GM19099 (cell line): ENCODE data around the gene KBTBD6.

Experiments used
- POLR2A ChIP-seq: IDR thresholded peaks from 3 replicates; pipeline ENCODE4 v1.6.1; 2011; ENCODE audit warnings: low read depth; ENCODE audit not compliant: insufficient read length; ENCODE audit errors: extremely low read depth

Gene KBTBD6, protein sequence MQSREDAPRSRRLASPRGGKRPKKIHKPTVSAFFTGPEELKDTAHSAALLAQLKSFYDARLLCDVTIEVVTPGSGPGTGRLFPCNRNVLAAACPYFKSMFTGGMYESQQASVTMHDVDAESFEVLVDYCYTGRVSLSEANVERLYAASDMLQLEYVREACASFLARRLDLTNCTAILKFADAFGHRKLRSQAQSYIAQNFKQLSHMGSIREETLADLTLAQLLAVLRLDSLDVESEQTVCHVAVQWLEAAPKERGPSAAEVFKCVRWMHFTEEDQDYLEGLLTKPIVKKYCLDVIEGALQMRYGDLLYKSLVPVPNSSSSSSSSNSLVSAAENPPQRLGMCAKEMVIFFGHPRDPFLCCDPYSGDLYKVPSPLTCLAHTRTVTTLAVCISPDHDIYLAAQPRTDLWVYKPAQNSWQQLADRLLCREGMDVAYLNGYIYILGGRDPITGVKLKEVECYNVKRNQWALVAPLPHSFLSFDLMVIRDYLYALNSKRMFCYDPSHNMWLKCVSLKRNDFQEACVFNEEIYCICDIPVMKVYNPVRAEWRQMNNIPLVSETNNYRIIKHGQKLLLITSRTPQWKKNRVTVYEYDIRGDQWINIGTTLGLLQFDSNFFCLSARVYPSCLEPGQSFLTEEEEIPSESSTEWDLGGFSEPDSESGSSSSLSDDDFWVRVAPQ

DNA sequence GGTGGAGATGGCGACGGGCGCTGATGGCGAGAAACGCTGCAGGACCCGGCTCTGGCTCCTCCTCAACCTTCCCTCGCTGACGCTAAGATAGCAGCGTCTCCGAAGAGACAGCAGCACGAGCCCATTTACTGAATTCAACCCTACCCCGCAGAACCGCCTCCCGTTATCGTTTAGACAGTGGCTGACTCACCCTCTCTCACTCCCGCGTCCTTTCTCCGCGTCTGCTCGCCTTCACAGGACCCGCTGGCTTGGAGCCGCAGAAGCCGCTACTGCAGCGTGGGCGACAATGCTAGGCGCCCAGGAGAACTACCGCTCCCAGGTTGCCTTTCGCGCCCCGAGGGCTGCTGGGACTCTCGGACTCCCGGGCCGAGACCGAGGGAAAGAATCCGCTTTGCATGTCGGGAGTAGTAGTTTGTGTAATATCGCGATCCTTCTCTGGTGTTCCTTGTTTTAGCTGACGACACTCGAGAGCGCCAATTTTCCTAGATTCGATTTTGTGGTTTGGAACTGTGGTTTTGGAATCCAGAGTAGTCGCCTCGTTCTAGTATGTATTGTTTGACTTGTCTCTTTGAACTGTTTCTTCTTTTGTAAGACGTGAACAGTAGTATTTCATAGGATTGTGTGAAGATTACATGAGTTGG, at the start of gene KBTBD6:
TSS of gene KBTBD6 (minus strand) at position 291 of the 641 bp plus-strand sequence. CDS start 291 bp downstream, outside the sequence.
- TF ChIP-seq POLR2A = peak; percentile 77

DNA sequence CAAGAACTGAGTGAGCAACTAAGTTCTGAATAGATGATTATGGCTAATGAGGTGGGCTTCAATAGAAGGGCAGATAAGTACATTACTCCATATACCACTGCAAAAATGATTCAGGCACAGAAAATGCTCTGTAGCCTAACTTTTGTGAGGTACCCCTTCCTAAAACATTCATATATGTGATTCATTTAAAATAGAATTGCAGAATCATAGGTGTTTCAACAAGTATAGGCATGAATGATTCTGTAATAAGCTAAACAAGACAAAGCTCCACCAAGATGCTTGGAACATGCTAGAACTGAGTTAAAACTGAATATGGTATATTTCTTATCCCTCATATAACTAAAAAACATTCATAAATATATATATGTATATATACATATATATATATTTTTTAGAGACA, 49.6 kb upstream of the KBTBD6 start:
- no peak for TF ChIP-seq POLR2A

DNA sequence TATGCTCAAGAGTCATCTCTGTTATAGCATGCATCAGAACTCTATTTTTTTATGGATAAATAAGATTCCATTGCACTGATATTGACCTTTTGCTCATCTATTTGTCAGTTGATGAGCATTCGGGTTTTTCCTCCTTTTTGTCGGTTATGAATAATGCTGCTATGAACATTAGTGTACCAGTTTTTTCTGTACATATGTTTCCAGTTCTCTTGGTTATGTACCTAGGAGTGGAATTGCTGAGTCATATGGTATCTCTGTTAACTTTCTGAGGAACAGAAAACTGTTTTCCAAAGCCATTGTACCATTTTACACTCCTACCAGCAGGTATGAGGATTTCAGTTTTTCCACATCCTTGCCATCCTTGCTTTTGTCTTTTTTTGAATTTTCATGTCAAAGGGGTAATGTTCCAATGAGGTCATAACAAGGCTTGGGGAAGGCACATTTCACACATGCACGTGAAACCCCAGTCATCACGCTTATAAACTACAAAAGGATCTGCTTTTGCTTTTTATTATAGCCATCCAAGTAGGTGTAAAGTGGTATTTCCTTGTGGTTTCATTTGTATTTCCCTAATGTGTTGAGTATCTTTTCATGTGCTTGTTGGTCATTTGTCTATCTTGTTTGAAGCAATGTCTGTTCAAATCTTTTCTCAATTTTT, 47.1 kb upstream of the KBTBD6 start:
- no peak for TF ChIP-seq POLR2A

DNA sequence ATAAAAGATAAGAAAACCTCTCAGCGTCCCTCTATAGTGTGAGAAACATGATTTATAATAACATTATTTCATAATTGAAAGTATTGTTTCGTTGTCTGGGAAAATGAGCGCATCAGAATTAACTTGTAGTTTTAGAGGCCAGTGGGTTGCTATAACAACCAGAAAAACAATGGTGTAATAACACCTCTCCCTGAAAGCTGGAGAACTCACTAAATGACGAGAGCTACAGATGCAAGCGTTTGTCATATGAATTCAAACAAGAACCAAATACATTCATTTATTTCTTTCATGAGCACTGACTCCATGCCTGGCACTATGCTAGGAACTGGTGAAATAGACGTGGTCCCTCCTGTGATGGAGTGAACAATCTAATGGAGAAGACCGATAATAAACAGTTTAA, 45.4 kb upstream of the KBTBD6 start:
- no peak for TF ChIP-seq POLR2A

DNA sequence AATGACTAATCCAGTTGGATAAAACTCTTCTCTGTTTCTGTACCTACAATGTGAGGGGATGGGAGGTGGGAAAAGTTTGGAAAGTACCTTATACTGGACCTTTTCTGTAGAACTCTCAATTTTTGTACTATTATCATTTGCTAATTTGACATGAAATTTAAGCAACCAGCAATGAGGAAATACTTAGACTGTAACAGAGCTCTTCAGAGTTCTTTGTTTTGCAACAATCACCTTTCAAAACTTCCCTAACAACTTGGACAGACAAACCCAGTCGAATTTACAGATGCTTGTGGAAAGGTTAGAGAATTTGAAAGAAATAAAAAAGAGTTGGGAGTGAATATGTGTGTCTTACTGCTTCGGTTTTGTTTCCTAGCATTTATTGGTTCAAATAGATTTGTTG, 45.0 kb upstream of the KBTBD6 start:
- no peak for TF ChIP-seq POLR2A

DNA sequence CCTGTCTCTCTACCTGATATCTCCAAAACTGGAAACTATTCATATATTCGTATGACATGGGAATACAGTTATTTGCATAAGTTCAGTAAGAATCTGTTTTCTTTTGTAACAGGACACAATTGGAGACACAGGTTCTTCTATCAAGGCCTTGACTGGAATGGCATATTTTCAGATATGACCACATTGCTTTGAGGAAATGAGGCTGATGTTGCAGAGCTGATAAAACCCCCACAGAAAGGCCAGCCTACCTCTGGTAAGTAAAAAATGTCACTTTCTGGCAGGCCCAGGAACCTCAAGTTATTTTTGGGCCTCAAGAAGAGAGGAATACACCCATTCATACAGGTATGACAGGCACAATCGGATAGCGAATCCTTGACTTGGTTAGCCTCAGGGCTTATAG, 29.5 kb upstream of the KBTBD6 start:
- TF ChIP-seq POLR2A = no peak

DNA sequence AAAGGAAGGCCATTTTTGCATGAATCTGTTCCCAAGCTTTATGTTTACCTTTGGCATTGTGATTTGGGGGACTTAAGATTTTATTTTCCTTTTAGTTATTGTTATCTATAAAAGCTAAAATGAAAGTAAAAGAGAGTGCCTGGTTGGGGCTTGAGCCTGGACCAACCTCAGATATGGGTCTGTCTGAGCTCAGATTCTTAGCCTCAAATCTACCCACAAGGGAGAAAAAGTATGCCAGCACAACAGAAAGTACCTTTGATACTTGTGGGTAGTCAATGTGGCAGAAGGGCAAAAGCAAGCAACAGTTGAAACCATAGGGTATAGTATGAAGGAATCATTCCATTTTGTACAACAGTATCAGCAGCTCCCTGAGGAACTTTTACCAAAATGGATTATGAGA, 26.6 kb upstream of the KBTBD6 start:
- TF ChIP-seq POLR2A = no peak

DNA sequence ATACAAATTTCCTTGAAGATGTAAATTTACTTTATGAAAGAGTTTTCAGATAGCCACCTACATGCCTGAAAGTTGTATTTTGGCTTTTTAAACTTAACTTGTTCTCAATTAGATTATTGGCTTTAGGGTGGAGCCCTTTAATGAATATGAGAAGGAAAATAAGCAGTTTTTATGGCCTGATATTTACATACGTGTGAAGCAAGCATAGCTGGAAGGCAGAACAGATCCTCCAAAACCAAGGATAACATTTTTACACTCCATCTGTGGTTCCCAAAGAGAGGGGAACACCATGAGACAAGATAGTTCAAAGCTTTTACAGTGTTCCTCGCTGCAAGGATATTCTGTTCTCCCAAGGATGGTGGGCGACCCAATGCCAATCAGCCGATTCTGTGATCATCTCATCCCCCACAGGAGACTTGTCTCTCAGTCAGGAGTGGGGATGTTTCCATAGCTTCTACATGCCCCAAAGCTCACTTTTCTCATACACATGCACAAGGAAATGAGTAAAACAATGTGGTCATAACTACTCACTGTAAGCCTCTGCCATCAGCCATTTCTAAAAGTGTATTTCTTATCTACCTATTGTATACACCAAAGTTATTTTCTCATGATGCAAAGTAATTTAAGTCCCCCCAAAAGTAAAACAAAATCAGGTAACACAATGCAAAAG, 24.6 kb upstream of the KBTBD6 start:
- no peak for TF ChIP-seq POLR2A

DNA sequence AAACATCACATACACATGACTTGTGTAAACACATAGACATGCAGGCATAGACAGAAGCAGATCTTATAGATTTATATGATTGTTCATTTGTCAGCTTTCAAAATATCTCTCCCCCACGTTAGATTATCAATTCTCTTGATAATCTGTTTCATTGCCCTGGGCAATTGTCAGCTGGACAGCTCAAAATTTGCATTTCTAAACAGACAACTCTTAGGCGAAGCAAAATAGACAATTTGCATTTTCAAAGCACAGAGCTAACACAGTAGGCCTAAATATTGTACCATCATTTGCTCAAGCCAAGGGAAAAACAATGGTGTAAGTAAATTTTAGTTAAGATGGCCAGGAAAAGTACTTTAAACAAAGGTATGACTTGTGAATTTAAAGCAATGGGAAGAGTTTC, 24.0 kb upstream of the KBTBD6 start:
- no peak for TF ChIP-seq POLR2A

DNA sequence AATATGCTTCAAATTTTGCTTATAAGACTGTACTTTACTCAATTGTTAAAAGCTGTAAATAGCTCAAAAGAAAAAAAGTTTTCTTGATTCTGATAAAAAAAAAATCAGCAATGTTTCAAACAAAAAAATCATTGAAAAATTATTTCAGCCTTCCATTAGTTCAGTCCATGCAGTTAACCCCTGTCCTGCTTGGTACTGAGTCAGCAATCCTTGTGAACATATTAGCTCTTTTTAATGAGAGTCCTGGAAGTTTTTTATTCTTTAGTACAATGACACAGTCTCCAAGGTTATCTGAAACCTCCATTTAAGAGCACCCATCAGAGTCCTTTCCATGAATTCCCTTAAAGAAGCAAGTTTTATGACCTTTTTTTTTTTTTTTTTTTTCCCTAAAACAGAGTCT, 21.4 kb upstream of the KBTBD6 start:
- TF ChIP-seq POLR2A = no peak

DNA sequence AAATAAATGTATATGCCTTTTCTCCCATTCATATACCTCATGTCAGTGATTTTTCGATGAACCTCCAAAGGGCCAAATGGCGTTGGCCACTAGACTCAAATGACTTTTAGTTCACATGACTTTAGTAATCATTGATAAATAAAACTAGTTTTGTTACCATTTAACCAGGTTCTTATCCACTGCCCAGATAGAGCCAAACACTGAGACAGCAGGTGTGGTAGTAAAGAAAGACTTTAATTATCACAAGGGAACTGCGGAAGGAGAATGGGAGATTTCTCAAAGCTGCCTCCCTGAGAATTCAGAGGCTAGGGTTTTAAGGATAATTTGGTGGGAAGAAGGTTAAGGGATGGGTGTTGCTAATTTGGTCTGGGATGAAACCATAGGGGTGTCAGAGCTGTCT, 19.4 kb upstream of the KBTBD6 start:
- no peak for TF ChIP-seq POLR2A

DNA sequence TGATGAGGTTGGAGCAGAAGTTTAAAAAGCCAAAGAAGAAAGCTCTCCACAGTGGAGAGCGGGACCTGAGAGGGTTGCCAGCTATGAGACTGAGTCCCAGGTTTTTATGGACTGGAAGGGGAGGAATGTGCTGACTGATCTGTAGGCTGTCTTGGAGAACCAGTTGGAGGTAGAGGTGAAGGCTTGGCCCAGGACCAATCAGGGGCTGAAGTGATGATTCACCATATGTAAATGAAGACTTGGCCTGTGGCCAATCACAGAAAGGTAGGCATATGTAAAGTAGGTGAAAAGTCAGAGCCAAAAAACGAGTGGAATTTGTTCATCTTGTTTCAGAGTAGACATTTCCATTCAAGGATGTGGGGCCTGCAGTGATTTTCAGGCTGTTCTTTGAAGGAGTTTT, 17.5 kb upstream of the KBTBD6 start:
- no peak for TF ChIP-seq POLR2A

DNA sequence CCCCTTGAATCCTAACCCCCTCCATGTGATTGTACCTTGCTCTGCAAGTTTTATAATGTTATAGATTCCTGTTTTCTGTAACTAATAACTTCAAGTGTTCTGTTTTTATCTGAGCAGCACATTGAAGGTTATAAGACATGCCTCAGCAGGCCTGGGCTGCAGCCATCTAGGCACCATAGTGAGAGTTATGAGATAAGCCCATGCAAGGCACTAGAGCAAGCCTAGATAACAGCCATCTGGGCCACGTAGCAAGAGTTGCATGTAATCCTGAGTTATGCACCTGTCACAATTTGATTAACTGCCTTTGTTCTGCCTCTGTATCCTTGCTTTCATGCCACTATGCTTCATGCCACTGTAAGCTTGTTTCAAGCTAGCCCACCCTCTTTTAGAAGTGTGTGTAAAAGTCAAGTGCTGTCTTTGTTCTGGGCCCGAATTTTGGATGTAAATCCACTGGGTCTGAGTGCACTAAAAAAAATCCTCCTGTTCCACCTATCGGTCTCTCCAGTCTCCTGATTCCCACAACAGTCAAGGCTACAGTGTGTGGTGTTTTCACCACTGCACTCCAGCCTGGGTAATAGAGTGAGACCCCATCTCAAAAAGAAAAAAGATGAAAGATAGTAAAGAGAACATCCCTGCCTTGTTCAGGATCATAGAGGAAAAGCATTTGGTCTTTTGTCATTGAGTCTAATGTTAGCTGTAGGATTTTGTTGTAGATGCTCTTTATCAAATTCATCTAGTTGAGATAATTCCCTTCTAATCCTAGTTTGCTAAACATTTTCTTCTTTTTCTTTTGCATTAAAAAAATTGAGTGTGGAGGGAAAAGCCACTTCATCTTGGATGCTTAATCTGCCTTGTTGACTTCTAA, 16.0 kb upstream of the KBTBD6 start:
- TF ChIP-seq POLR2A = no peak
